Measurements from ENCODE around the gene SMARCD1.

The SMARCD1 gene

DNA sequence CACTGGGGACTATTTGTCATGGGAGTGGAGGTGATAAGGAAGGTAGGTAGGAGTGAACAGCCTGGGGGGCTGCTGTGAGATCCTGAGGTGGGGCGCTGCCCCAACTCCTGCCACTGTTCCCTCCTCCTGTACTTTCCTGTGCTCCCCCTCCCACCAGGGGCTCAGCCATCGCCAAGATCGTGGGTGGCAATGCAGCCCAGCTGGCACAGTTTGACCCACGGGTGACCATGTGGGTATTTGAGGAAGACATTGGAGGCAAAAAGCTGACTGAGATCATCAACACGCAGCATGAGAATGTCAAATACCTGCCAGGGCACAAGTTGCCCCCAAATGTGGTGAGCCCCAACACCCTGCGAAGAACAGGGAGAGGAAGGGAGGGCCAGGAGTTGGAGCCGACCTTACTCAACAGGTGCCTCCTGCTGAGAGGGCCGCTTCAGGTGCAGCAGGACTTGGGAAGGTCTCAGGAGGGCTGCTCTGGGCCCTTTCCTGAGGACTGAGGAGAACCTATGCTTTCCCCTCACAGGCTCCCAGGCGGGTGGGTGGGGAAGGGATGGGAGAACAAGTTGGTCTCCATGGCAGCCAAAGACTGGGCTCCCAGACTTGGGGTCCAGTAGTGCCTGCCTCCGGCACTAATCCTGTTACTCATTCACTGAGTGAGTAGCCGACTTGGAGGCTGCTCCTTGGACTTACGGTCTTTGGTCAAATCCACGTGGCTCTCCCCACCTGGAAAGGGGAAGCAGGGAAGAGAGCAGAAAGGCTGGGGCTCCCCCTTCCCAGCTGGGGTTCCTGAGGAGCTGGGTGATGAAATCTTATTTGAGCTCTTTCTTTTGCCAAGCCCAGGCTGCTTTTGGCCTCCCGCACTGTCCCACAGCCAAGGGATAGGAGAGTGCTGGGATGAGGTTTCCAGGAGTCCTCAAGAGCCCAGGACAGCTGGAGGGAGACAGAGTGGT lies 19.6 kb downstream of the SMARCD1 start:
- no peak for FAIRE-seq

DNA sequence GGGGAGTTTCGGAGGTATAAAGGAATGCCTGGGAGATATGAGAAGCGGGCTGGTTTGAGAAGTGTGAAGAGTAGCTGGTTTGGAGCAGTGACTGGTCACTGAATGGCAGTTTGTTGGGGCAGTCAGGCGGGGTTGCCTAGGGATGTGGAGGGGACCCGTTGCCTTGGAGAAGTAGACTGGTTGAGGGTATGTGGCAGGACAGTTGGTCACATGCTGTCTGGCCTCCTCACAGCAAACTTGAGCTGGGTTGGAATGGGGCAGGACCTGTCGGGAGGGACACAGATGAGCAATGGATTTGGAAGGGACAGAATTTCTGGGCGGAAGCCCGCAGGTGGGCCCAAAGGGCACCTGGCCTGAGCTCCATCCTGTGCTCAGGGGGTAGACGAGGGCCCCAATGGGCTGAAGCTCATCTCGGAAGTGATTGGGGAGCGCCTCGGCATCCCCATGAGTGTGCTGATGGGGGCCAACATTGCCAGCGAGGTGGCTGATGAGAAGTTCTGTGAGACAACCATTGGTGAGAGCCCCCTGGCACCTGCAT lies 20.8 kb downstream of the SMARCD1 start:
- FAIRE-seq = no peak

DNA sequence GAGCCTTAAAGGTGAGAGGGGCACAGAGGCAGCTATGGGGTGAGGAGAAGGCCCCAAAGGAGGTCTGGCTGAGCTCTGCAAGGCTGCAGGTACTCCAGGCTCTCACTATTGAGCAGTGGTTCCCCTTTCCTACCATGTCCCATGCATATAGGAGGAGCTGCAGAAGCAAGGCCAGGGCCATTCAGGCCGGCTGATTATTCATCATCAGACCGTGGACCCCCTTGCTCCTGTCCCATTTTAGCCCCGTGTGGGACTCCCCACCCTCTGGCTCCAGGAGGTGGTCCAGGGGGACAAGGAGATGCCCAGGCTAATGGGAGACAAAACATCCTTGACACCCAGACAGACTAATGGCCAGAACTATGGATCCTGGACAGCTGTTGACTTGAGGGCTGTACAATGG lies 21.8 kb downstream of the SMARCD1 start:
- FAIRE-seq = no peak

DNA sequence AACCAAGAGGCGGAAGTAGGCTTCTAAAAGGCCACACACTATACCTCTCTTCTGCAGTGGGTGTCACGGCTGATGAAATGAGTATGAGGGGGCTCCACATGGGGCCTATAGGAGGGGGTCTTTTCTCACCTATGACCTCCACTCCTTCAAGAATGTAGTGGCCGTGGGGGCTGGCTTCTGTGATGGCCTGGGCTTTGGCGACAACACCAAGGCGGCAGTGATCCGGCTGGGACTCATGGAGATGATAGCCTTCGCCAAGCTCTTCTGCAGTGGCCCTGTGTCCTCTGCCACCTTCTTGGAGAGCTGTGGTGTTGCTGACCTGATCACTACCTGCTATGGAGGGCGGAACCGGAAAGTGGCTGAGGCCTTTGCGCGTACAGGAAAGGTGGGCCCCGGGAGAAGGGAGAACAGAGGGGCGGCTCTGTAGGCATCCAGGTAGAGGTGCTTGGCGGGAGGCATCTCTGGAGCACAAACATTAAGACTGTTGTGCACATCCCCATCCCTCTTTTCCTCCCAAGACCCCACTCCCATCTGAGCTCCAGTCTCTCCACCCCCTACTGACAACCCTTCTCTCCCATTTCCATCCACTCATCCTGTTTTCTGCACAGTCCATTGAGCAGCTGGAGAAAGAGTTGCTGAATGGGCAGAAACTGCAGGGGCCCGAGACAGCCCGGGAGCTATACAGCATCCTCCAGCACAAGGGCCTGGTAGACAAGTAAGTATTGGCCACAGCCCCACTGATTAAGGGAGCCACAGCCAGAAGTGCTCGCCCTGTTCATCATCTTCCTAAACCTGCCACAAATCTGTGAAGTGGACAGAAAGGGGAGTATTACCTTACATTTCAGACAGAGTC lies 22.5 kb downstream of the SMARCD1 start:
- FAIRE-seq = no peak

DNA sequence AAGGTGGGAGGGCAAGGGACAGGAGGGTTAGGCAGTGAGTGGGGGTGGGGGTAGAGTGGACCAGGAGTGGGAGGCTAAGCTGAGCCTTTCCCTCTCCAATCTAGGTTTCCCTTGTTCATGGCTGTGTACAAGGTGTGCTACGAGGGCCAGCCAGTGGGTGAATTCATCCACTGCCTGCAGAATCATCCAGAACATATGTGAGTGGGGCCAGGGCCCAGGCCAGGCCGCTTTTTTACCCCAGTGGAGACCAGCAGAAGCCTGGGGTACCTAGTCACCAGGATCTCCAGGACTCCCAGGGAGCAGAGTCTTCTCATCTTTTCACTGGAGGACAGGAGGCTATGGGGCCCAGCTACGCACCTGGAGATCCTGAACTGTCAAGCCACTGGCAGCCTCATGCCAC lies 24.2 kb downstream of the SMARCD1 start:
- no peak for FAIRE-seq

DNA sequence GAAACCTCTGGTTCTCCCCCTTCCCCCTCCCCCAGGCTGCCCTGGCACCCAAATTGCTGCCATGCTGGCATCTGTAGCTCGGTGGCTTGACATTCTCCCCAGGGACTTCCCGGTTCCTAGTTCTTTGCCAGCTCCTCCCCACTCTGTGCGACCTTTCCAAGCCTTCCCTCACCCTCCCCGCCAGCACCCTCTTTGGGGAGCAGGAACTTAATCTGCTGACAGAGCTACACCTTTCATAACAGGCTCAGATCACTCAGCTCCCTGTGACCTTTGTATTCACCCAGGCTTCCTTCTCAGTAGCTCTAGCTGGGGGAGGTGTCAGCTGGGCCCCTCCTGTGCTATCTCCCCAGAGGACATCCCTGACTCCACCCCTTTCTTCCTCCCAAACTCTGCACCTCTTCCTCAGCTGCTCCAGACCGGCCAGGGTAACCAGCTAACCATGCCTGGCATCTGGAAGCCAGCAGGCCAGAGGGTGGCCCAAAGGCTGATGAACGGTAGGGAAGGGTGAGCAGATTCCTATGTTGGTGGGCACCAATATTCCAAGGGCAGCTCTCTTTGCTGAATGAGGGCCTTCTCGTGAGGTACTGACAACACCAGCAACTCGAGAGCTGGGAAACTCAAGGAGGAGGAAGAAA lies 25.1 kb downstream of the SMARCD1 start:
- FAIRE-seq = no peak

DNA sequence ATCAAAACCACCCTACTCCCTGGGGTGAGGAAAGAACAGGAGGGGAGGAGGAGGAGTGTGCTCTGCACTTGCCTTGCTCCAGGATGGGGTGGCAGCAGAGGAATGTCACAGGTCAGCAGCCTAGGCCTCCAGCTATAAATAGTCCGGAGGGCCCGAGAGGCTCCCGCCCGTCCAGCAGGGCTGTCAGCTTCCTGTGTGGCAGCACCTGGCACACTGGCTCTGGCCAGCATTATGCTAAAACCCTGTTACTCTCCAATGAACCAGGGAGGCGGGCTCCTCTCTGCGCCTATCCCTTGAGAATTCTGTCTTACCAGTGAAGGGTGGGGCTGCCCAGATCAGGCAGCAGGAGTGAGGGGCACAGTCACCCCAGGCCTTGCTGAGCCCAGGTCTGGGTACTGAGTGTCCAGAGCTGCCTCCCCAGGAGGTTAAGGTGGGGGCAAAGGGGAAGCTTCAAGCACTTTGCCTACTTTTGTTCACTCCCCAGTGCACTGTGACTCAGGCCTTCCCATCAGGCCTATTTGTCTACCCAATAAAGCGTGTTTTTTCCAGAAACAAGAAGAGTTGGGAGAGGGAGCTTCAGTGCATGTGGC lies 25.7 kb downstream of the SMARCD1 start:
- no peak for FAIRE-seq

DNA sequence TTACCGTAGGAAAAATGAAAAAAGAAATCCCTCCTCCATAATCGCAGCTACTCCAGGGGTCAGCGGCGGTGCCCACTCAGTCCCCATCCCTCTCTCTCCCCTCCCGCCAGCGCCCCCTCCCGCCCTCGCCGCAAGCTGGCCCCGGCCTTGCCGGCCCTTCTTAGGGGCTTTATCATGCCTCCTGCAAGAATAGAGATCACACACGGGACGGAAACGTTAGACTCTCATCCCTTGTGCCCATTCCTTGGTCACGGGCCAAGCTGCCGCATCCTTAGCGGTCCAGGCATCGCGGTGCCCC lies 26.2 kb downstream of the SMARCD1 start:
- no peak for FAIRE-seq

DNA sequence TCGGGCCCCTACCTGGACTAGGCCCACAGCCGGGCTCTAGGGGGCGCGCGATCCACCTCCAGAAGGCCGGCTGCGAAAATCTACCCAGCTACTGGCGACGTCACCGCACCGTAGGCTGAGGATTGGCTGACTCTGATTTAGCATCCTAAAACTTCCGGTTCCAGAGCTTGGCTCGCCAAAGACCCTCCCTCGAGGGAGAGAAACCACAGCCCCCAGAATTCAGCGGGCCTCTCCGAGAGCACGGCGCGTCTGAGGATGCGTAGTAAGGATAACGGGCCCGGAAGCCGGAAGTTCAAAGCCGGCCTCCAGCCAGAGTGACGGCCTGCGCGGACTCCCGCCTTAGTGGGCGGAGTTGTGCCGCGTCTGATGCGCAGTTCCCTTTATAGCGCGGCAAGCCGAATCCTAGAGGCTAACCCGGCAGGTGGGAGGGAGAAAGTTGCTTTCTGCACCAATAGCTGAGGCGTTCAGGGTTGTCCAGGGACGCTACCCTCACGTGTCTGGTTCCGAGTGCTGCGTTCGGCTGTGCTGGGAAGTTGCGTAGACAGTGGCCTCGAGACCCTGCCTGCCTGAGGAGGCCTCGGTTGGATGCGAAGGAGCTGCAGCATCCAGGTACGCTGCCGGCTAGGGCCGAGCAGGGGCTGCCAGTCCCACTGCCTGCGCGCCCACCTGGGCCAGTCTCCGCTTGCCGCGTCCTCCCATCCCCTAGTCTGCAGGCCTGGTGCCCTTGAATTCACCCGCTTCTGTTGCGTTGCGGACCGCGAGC lies 26.7 kb downstream of the SMARCD1 start, which contains the start of gene COX14:
COX14 (plus strand) TSS at position 544 of the 763 bp plus-strand sequence. CDS start 7,808 bp downstream, outside the sequence.
- peak; percentile 86 for FAIRE-seq

DNA sequence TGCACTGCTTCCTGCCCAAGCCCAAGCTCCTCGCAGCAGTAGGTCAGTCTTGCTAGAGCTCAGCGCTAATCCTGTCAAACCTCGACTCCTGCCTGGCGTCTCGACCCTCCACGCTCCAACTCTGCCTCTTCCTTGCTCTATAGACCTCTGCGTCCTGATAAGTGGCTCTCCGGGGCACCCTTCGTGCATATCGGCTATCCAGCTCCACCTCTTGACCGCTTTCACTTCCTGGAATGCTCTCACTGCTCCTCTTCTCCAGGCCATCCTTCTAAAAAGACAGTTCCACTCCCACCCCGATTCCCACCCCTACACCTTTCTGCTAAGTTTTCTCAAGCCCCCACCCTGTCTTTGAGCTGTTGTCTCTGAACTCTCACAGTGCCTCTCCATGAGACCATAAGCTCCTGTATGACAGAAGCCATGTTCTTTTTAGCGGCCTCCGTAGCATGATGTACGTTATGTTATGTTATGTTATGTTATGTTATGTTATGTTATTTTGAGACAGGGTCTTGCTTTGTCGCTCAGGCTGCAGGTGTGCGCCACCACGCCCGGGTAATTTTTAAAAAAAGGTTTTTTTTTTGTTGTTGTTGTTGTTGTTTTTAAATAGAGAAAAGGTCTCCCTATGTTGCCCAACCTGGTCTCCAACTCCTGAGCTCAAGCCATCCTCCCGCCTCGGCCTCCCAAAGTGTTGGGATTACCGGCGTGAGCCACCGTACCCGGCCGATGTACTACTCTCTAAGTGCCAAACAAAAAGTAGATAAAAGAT lies 27.5 kb downstream of the SMARCD1 start:
- no peak for FAIRE-seq

DNA sequence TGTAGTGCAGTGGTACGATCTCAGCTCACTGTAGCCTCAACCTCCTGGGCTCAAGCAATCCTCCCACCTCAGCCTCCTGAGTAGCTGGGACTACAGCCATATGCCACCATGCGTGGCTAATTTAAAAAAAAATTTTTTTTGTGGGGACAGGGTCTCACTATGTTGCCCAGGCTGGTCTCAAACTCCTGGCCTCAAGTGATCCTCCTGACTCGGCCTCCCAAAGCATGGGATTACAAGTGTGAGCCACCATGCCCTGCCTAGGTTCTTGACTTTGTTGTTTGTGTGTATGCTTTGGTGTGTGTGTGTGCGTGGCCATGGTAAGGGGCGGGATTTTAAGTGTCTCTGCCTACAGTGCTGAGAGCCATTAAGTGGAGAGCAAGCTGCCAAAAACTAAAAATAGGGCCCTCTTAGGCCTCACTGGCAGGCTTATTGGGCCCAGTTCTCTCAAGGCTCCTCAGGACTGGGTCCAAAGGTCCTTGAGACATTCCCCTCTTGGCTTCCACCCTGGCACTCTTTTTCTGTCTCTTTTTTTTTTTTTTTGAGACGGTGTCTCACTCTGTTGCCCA lies 32.0 kb downstream of the SMARCD1 start:
- no peak for FAIRE-seq

DNA sequence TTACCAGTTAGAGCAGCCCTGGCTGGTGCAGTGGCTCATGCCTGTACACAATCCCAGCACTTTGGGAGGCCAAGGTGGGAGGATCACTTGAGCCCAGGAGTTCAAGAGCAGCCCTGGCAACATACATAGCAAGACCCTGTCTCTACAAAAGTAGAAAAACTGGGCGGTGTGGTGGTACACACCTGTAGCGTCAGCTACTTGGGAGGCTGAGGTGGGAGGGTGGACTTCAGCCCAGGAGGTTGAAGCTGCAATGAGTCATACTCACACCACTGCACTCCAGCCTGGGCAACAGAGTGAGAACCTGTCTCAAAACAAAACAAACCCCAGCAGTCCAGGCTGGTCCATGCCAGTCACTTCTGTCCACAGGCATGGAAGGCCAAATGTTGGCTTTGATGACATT lies 34.2 kb downstream of the SMARCD1 start:
- no peak for FAIRE-seq

DNA sequence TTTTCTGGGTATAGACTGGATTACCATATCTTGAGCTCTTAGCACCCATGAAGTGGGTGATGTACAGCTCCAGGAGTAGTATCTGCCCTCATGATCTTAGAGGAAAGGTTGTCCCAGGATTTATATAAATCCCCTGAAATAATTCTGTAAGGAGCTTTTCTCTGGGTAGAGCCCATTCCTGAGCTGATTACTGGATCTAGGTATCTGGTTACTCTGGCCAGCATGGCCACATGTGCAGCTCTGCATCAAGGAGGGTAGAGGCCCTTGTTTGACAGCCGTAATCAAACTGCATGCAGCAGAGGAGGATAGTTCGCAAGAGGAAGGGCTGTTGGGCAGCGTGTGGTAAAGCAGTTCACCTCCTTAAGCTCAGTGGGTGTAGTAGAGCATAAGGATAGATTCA lies 35.4 kb downstream of the SMARCD1 start:
- no peak for FAIRE-seq

DNA sequence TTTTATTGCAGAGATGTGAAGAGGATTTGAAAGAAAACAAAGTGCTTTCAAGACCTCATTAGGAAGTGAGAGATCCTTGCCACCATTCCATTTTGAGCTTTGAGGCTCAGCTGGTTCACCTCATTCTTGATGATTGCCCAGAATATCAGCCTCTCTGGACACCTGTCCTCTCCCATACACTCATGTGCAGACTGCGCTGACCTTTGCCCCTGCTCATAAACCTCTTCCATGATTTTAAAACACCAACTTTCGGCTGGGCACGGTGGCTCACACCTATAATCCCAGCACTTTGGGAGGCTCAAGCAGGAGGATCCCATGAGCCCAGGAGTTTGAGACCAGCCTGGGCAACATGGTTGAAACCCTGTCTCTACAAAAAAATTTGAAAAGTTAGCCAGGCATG lies 35.8 kb downstream of the SMARCD1 start:
- FAIRE-seq = no peak

DNA sequence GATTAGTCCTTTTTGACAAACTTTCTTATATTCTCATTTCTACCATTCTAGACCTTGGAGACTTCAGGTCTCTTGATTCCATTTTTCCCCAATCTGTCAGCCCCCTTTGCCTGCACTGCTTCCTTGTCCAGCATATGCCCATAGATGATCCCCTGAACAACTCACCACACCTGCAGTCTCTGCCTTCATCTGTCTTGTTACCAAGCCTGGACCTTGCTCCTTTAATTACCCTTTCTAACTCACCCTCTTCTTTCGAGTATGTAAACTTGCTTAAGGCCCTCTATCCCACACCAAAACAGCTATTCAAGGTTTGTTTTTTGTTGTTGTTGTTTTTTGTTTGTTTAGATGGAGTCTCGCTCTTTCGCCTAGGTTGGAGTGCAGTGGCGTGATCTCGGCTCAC lies 36.5 kb downstream of the SMARCD1 start:
- no peak for FAIRE-seq

DNA sequence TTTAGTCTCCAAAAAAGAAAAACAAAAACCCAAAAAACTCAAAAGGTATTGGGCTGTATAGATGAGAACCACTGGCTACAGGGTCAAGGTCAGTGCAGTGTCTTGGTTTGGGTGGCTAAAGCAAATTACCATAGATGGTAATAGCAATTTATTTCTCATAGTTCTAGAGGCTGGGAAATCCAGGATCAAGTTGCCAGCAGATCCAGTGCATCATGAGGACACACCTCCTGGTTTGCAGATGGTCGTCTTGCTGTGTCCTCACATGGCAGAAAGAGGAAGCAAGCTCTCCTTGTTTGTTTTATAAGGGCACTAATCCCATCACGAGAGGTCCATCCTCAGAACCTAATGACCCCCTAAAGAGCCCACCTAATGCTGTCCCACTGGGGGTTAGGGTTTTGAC lies 38.1 kb downstream of the SMARCD1 start:
- no peak for FAIRE-seq

DNA sequence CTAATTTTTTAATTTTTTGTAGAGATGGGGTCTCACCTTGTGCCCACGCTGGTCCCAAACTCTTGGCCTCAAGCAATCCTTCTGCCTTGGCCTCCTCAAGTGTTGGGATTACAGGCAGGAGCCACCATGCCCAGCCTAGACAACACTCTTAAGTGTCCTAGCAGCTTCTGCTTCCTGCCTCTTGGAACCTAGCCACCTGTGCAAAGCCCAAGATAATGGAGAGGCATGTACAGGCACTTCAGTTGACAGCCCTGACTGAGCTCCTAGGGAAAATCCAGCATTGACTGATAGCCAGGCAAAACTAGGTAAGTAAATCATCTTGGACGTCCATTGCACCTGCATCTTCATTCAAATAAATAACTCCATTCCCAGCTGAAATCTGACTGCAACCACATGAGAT lies 42.4 kb downstream of the SMARCD1 start:
- FAIRE-seq = no peak

DNA sequence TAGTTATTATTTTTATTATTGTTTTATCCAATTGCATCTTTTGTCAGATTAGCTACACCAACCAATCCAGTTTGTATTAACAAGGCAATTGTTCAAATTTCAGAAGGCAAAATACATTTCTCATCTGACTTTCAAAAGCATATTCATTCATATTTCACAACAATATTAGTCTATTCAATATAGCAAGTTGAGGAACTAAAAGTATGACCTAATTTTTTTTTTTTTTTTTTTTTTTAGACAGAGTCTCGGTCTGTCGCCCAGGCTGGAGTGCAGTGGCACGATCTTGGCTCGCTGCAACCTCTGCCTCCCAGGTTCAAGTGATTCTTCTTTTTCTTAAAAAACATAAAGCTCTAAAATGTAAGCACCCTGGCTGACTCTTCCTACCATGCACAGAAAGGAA lies 44.1 kb downstream of the SMARCD1 start:
- FAIRE-seq = no peak

DNA sequence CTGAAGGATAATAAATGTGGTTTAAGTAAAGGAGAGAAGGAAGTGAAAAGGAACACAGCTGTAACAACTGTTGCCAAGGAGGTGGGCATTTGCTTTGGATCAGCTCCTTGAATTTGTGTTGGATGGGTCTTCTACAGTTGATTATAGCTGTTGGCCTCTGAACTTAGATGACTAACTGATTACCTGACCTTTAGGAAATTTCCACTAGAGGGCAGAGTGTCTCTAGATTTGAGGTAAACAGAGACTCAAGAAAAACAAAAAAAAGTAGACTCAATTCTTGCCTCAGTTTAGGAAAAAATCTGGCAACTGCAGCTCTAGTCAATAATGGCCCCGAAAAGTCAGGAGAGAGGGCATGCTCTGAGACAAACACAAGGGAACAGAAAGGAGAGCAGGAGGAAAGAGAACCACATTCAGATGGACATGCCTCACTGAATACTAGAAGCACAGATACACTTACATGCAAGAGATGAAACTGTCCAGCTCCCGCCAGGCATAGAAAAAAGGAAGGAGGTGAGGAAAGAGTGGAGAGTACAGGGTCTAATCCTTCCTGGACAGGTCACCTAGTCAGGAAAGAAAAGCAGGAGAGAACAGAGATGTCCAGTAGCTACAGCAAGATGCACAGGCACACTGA lies 47.5 kb downstream of the SMARCD1 start:
- peak; percentile 5 for FAIRE-seq

DNA sequence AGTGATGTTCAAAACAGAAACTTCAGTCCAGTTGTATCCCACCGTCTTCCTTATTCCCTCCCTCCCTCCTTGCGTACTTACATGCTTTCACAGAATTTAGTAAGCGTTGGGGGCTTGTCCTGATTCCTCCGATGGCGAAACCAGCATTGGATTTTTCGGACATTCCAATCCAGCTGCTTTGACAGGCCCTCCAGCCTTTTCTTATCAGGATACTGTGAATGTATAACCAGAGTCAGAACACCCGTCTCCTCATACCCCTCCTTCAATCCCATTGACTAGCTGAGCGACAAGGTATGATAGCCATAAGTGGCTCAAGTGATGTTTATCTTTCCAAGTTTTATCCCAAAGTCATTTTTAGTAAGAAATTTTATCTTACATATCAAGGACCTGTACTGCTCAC lies 57.9 kb downstream of the SMARCD1 start:
- no peak for FAIRE-seq
